RWPE2 (cell line): ENCODE results near the gene TRIM54.
"Not testable (repeated sequence)": the region's sequence is repeated elsewhere in the genome, so short reads cannot be mapped to it uniquely, and the experiment has no call there.

Experiments used
- ATAC-seq: fragments of 200-7000 bp; cut with Tn5 transposase; 3 replicates; pipeline ENCODE4 v1.9.1; 2021; ENCODE audit warnings: low read depth
- DNase-seq: peaks from one replicate; pipeline ENCODE4 v3.0.0-alpha.2; 2020; ENCODE audit warnings: low spot score
- H3K27ac ChIP-seq: fragments of 450-650 bp; 2 replicates; pipeline ENCODE4 v1.5.1; 2017; ENCODE audit warnings: mild to moderate bottlenecking; ENCODE audit not compliant: poor library complexity, severe bottlenecking
- H3K27me3 ChIP-seq: fragments of 250-450 bp; sonication (Bioruptor Pico); 2 replicates; pipeline ENCODE4 v1.5.1; 2021; ENCODE audit warnings: mild to moderate bottlenecking, moderate library complexity; ENCODE audit not compliant: insufficient read depth, poor library complexity, severe bottlenecking
- H3K36me3 ChIP-seq: fragments of 250-450 bp; sonication (Bioruptor Pico); 2 replicates; pipeline ENCODE4 v1.5.1; 2020; ENCODE audit warnings: low read depth, mild to moderate bottlenecking, moderate library complexity
- H3K4me1 ChIP-seq: fragments of 250-450 bp; sonication (Bioruptor Pico); 2 replicates; pipeline ENCODE4 v1.5.1; 2021; ENCODE audit warnings: mild to moderate bottlenecking, moderate library complexity; ENCODE audit not compliant: insufficient read depth, poor library complexity, severe bottlenecking
- H3K4me3 ChIP-seq: fragments of 250-450 bp; sonication (Bioruptor Pico); 2 replicates; pipeline ENCODE4 v1.5.1; 2021; ENCODE audit warnings: mild to moderate bottlenecking, moderate library complexity; ENCODE audit not compliant: severe bottlenecking
- H3K9me3 ChIP-seq: fragments of 250-450 bp; sonication (Bioruptor Pico); 2 replicates; pipeline ENCODE4 v1.5.1; 2021; ENCODE audit warnings: mild to moderate bottlenecking, moderate library complexity; ENCODE audit not compliant: severe bottlenecking
- CTCF ChIP-seq: fragments of 450-650 bp; IDR thresholded peaks from one replicate; pipeline ENCODE4 v1.5.1; 2017; ENCODE audit warnings: mild to moderate bottlenecking, moderate library complexity; ENCODE audit not compliant: poor library complexity, severe bottlenecking

The TRIM54 gene

DNA sequence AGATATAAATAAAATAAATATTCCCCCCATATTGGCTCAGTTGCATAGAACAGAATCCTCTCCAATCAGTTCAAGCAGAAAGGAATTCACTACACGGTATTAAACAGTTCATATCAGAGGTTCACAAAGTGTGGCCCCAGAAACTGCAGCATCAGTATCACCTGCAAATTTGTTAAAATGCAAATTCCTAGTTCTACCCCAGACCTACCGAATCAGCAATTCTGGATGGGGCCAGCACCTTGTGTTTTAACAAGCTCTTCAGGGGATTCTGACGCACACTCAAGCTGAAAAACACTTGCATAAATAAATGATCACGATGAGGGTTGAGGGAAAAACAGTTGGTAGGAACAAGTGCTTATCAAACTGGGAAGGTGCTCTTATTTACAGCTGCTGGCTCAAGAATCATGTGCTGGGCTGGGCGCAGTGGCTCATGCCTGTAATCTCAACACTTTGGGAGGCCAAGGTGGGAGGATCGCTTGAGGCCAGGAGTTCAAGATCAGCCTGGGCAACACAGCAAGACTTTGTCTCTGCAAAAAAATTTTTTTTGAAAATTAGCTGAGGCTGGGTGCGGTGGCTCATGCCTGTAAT, 68.0 kb downstream of the TRIM54 start:
- Histone ChIP-seq H3K27ac (no peak overlapping the region), H3K4me3 (no peak overlapping the region), H3K9me3 (no peaks in the 10 kb centered on the region), H3K4me1 (peaks cover 11% of the 10 kb centered on the region), H3K36me3 (peaks cover 33% of the 10 kb centered on the region), H3K27me3 (no peaks in the 10 kb centered on the region)
- ATAC-seq (no peak), DNase-seq (no peak)
- no peak for TF ChIP-seq CTCF

- Histone ChIP-seq H3K4me3 (no peak overlapping the region), H3K27ac (no peak overlapping the region), H3K4me1 (peaks cover 12% of the 10 kb centered on the region), H3K36me3 (peaks cover 32% of the 10 kb centered on the region), H3K27me3 (no peaks in the 10 kb centered on the region), H3K9me3 (no peaks in the 10 kb centered on the region)
- TF ChIP-seq CTCF: no peak
- DNase-seq (no peak), ATAC-seq (no peak)
These were observed 69.8 kb downstream of the TRIM54 start for GRCh38 chr2:27351802-27352598.

GRCh38 chr2:27353386-27353761, 71.1 kb downstream of the TRIM54 start:
- peaks cover 12% of the 10 kb centered on the region for H3K4me1 ChIP-seq
- DNase-seq, ATAC-seq, H3K4me3 ChIP-seq, H3K9me3 ChIP-seq, H3K27me3 ChIP-seq, H3K27ac ChIP-seq: not testable (repeated sequence)
- H3K36me3 ChIP-seq: peaks cover 31% of the 10 kb centered on the region

DNA sequence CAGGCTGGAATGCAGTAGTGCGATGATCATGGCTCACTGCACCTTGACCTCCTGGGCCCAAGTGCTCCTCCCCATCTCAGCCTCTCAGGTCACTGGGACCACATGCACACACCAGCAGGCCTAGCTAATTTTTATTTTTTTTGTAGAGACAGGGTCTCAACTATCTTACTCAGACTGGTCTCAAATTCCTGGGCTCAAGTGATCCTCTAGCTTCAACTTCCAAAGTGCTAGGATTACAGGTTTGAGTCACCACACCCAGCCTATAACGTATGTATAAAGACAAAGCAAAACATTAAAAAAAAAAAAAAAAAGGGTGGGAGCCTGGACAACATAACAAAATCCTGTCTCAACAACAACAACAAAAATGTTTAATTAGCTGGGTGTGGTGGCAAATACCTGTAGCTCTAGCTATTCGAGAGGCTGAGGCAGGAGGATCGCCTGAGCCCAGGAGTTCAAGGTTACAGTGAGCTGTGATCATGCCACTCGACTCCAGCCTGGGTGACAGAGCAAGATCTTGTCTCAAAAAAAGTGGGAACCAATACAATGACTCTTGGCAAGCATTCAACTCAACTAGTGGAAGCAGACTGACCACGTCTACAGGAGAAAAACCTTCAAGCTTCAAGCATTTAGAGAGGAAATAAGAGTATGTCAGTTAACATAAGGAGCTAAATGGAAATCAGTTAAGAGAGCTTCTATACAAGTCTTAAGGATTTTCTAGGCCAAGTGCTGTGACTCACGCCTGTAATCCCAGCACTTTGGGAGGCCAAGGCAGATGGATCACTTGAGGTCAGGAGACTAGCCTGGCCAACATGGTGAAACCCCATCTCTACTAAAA, 71.8 kb downstream of the TRIM54 start:
- ATAC-seq: no peak
- TF ChIP-seq CTCF: no peak

GRCh38 chr2:27354597-27354927, 72.3 kb downstream of the TRIM54 start:
- Histone ChIP-seq H3K4me3 (no peak overlapping the region), H3K27me3 (no peaks in the 10 kb centered on the region), H3K9me3 (no peaks in the 10 kb centered on the region), H3K36me3 (peaks cover 26% of the 10 kb centered on the region), H3K4me1 (peaks cover 12% of the 10 kb centered on the region), H3K27ac (peak overlapping the region; percentile 15)
- ATAC-seq (no peak), DNase-seq (no peak)
- TF ChIP-seq CTCF: no peak

More for the DNA sequence above, 71.8 kb downstream of the TRIM54 start:
- no peak for DNase-seq
- H3K27ac ChIP-seq: peak overlapping the region; percentile 15
- no peaks in the 10 kb centered on the region for H3K9me3 ChIP-seq
- H3K27me3 ChIP-seq: no peaks in the 10 kb centered on the region
- no peak overlapping the region for H3K4me3 ChIP-seq
- H3K36me3 ChIP-seq: peaks cover 29% of the 10 kb centered on the region
- peaks cover 12% of the 10 kb centered on the region for H3K4me1 ChIP-seq
